Measurements from ENCODE around the gene CD163L1. TPM values are rescaled to one million over a fixed set of nuclear protein-coding genes. Genes with fewer than 3 reads are reported as not detected.

The CD163L1 gene
- total and polyA plus RNA-seq, 2 of the 8 experiments (the other 6 are each of a cell fraction or from before 2014, with no cell fraction given), result 0.11 to 0.22 TPM

- TF ChIP-seq RXRA (IDR thresholded peaks at IDR 0.05; ENCODE audit: insufficient read depth, low read depth, low read length) (no peak), KDM5A (IDR thresholded peaks at IDR 0.05; ENCODE audit: low read length) (no peak), GABPA (IDR thresholded peaks at IDR 0.05; ENCODE audit: borderline replicate concordance, insufficient read depth, low read length) (no peak), RBBP5 (IDR thresholded peaks at IDR 0.05; ENCODE audit: borderline replicate concordance, low read depth, low read length) (no peak), NANOG (IDR thresholded peaks at IDR 0.05; ENCODE audit: insufficient read depth, low read depth, low read length, poor library complexity, severe bottlenecking) (no peak), CHD7 (IDR thresholded peaks at IDR 0.05; ENCODE audit: insufficient replicate concordance, low read length) (no peak), RNF2 (IDR thresholded peaks at IDR 0.05; ENCODE audit: borderline replicate concordance, low read depth, low read length, missing control alignments, poor library complexity, severe bottlenecking) (no peak)
Measured at GRCh38 chr12:7327918-7328317, 116.0 kb downstream of the CD163L1 start (continued).
